GM12878 (cell line): ENCODE results near the gene CALN1. TPM values are rescaled to one million over a fixed set of nuclear protein-coding genes. Genes with fewer than 3 reads are reported as not detected.

Experiments
- ATAC-seq: fragments of 200-7000 bp; cut with Tn5 transposase; 3 replicates; pipeline ENCODE4 v1.9.1; 2020; ENCODE audit warnings: mild to moderate bottlenecking, moderate library complexity
- BruUV-seq: library from RNA; stranded (reverse); fragments of 400-500 nt; replicated peaks from 2 replicates; lab custom pipeline; 2021; lab: Mats Ljungman, UMichigan
- CTCF ChIA-PET: fragments of 300-600 bp; sonication (Branson Sonifier 250); formaldehyde crosslinking; extraction: SDS; loops from one replicate; lab custom pipeline; 2021; ENCODE audit warnings: inconsistent platforms; lab: Yijun Ruan, JAX
- POLR2A ChIA-PET: fragments of 350-600 bp; formaldehyde crosslinking; extraction: SDS; loops from one replicate; lab custom pipeline; 2021; ENCODE audit warnings: inconsistent platforms; lab: Charles Lee
- RAD21 ChIA-PET: fragments of 300-600 bp; sonication (Branson Sonifier 250); formaldehyde crosslinking; loops from one replicate; lab custom pipeline; 2023; ENCODE audit warnings: antibody characterized with exemption; ENCODE audit not compliant: unreplicated experiment; lab: Charles Lee
- SMC1A ChIA-PET: fragments of 300-600 bp; sonication (Branson Sonifier 250); formaldehyde crosslinking; loops from one replicate; lab custom pipeline; 2023; ENCODE audit not compliant: unreplicated experiment, uncharacterized antibody; lab: Charles Lee
- DNase-seq: peaks from one replicate; pipeline ENCODE4 v3.0.0-alpha.2; 2011; ENCODE audit warnings: low read depth, low spot score
- FAIRE-seq: peaks from 3 replicates; lab custom pipeline; 2011; peaks lifted over from hg19 to GRCh38; lab: Jason Lieb, UNC
- H2AFZ ChIP-seq: 2 replicates; pipeline ENCODE4 v1.6.0; 2011; ENCODE audit warnings: low read depth, low read length, control low read depth; ENCODE audit not compliant: control insufficient read depth
- H3K27ac ChIP-seq: 2 replicates; pipeline ENCODE4 v1.5.1; 2011; ENCODE audit warnings: control low read depth; ENCODE audit not compliant: control insufficient read depth, insufficient read depth
- H3K27me3 ChIP-seq, 2 experiments: replicated peaks in 1 of 2; 2 replicates each; pipeline versions ENCODE4 v1.6.0 to v1.6.1; 2011; ENCODE audit warnings: low read length in 1 of 2; ENCODE audit not compliant: control insufficient read depth in 2 of 2, insufficient read depth in 2 of 2
- H3K36me3 ChIP-seq, 2 experiments: 2 replicates each; pipeline ENCODE4 v1.5.1; 2011; ENCODE audit warnings: low read length in 1 of 2; ENCODE audit not compliant: control insufficient read depth in 2 of 2, insufficient read depth in 2 of 2
- H3K4me1 ChIP-seq: 2 replicates; pipeline ENCODE4 v1.6.1; 2011; ENCODE audit warnings: mild to moderate bottlenecking, low read length, moderate library complexity, mixed read lengths; ENCODE audit not compliant: control insufficient read depth, insufficient read depth
- H3K4me2 ChIP-seq: 2 replicates; pipeline ENCODE4 v1.6.0; 2011; ENCODE audit warnings: control low read depth; ENCODE audit not compliant: control insufficient read depth, insufficient read depth
- H3K4me3 ChIP-seq: fragments of 200-600 bp; sonication (generic); 2 replicates; pipeline ENCODE4 v1.5.1; 2016
- H3K79me2 ChIP-seq: 2 replicates; pipeline ENCODE4 v1.6.0; 2011; ENCODE audit warnings: low read length; ENCODE audit not compliant: control insufficient read depth, insufficient read depth
- H3K9ac ChIP-seq: 2 replicates; pipeline ENCODE4 v1.8.0; 2011; ENCODE audit warnings: low read length, control low read depth, mixed read lengths; ENCODE audit not compliant: control insufficient read depth, insufficient read depth
- H3K9me3 ChIP-seq: replicated peaks from 3 replicates; pipeline ENCODE4 v1.5.1; 2011; ENCODE audit warnings: mild to moderate bottlenecking, low read length; ENCODE audit not compliant: control insufficient read depth, insufficient read depth
- H4K20me1 ChIP-seq: 2 replicates; pipeline ENCODE4 v1.6.0; 2011; ENCODE audit not compliant: control insufficient read depth, insufficient read depth
- CEBPB ChIP-seq, 2 experiments: fragments of 150-350 bp in 1 of 2; IDR thresholded peaks; 2 replicates each; pipeline ENCODE4 v1.6.1; 2012 to 2014; ENCODE audit warnings: low read depth in 2 of 2, low read length in 2 of 2, borderline replicate concordance in 1 of 2, inconsistent platforms in 1 of 2
- CREM ChIP-seq: IDR thresholded peaks from 2 replicates; pipeline ENCODE4 v1.6.1; 2014; ENCODE audit warnings: antibody characterized with exemption, low read depth
- HSF1 ChIP-seq: fragments of 150-350 bp; IDR thresholded peaks from 2 replicates; pipeline ENCODE4 v1.6.1; 2014; ENCODE audit warnings: mild to moderate bottlenecking, low read depth, low read length
- NR2C1 ChIP-seq: fragments of 450-650 bp; IDR thresholded peaks from 2 replicates; pipeline ENCODE4 v1.6.1; 2017; ENCODE audit warnings: antibody characterized with exemption, mild to moderate bottlenecking, moderate library complexity
- POU2F2 ChIP-seq: IDR thresholded peaks from 3 replicates; pipeline ENCODE4 v1.6.1; 2011; ENCODE audit warnings: low read depth, mild to moderate bottlenecking, low read length, borderline replicate concordance
- RBBP5 ChIP-seq: fragments of 200-600 bp; sonication (generic); conservative IDR thresholded peaks from 2 replicates; pipeline ENCODE4 v1.6.1; 2016
- SMAD1 ChIP-seq: fragments of 450-650 bp; IDR thresholded peaks from 2 replicates; pipeline ENCODE4 v1.6.1; 2018; ENCODE audit warnings: mild to moderate bottlenecking, low read depth; ENCODE audit not compliant: partially characterized antibody
- SP1 ChIP-seq: IDR thresholded peaks from one replicate; pipeline ENCODE4 v1.6.1; 2011; ENCODE audit warnings: low read depth, low read length
- SUPT20H ChIP-seq: IDR thresholded peaks from 2 replicates; pipeline ENCODE4 v1.6.1; 2011; ENCODE audit warnings: low read depth, mild to moderate bottlenecking, low read length, moderate library complexity, borderline replicate concordance; ENCODE audit not compliant: control insufficient read depth
- TCF12 ChIP-seq: IDR thresholded peaks from 2 replicates; pipeline ENCODE4 v1.6.1; 2011; ENCODE audit warnings: low read depth, mild to moderate bottlenecking, low read length
- ZBED1 ChIP-seq: IDR thresholded peaks from 2 replicates; pipeline ENCODE4 v1.6.1; 2016; ENCODE audit warnings: borderline replicate concordance
- ZZZ3 ChIP-seq: IDR thresholded peaks from 2 replicates; pipeline ENCODE4 v1.6.1; 2011; ENCODE audit warnings: low read depth; ENCODE audit not compliant: control insufficient read depth, insufficient read length
- WGBS: methylation state at CpG from one replicate; pipeline ENCODE4 v1.1.6; 2016; ENCODE audit warnings: low lambda C conversion rate; ENCODE audit not compliant: insufficient replicate concordance, insufficient coverage; ENCODE audit errors: missing lambda C conversion rate; 5-methylcytosine and 5-hydroxymethylcytosine counted together
- in situ Hi-C: fragments of 300-500 bp; cut with MboI; formaldehyde crosslinking; loops from 9 replicates; pipeline ENCODE4 v1.14.3; 2018; ENCODE audit warnings: mixed read lengths
- intact Hi-C: fragments of 100-400 bp; cut with micrococcal nuclease; formaldehyde crosslinking; loops from one replicate; pipeline ENCODE4 v1.14.2; 2022; ENCODE audit not compliant: unreplicated experiment
- polyA plus RNA-seq, 11 experiments: library from polyadenylated mRNA; depleted of rRNA in 4 of 11; unstranded in 6 of 11; stranded (reverse) in 5 of 11; fragments of >200 nt; fragmentation: Nextera tagmentation in 4 of 11; fragmentation: Illumina TruSeq in 1 of 11; extraction: Ambion mirVana in 4 of 11; extraction: Trizol in 1 of 11; gene quantifications; 1 replicate in 1 of 11; 2 replicates in 10 of 11; pipeline versions ENCODE4 v1.2.1 to v1.2.3, GENCODE V29; 2011 to 2016; ENCODE audit warnings: inconsistent platforms in 2 of 11, missing spikeins in 2 of 11, low read depth in 1 of 11
- total RNA-seq, 4 experiments: library from RNA; depleted of rRNA in 3 of 4; stranded (reverse); fragments of >200 nt in 3 of 4; fragmentation: Illumina TruSeq in 1 of 4; extraction: Trizol in 1 of 4; gene quantifications; 2 replicates each; pipeline versions ENCODE4 v1.2.1 to v1.2.3, GENCODE V29; 2013 to 2021
- TF ChIP-seq, protein P1 (sequence below): IDR thresholded peaks from 2 replicates; pipeline ENCODE4 v1.6.1; 2012; ENCODE audit warnings: low read depth, low read length, improper control_type of control experiment

The CALN1 gene
- total and polyA plus RNA-seq, 10 of the 15 experiments (the other 5 are each of a cell fraction or from before 2014, with no cell fraction given) = 0.48 to 15.3 (median 1.6) TPM

DNA sequence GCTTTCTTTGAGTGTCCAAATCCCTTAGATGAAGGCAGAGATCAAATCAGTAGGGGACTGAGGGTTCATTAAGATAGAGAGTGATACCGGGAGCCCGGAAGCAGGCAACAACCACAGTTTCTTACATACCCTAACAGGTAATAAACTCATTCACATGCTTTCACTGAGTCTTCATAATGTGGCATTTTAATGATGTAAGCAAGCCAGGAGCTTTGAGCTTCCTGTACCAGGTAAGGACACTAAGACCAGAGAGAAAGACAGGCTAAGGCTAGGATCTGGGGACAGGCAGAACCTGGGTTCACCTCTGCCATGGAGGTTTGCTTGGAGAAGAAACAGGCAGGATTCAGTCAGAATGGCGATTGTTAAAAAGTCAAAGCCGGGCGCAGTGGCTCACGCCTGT is 661.8 kb downstream of the CALN1 start:
- no TSS peak for BruUV-seq
- SMC1A ChIA-PET = no interaction called here
- Histone ChIP-seq H3K4me2 (no peak overlapping the region), H3K79me2 (no peaks in the 10 kb centered on the region), H3K36me3 (no peaks in the 10 kb centered on the region), H3K4me3 (no peak overlapping the region), H3K4me1 (no peaks in the 10 kb centered on the region), H3K9ac (no peak overlapping the region), H3K27ac (no peak overlapping the region), H2AFZ (no peak overlapping the region), H4K20me1 (no peaks in the 10 kb centered on the region), H3K27me3 (no peaks in the 10 kb centered on the region), H3K9me3 (no peaks in the 10 kb centered on the region; the same call in 2 of the 3 replicates)
- POLR2A ChIA-PET = no interaction called here
- no peak for ATAC-seq
- intact Hi-C loops (no loop called here), in situ Hi-C loops (no loop called here)
- no peak for FAIRE-seq
- CTCF ChIA-PET = no interaction called here
- no peak for DNase-seq
- WGBS = 58% methylated on average over 6 of the region's 6 CpGs
- RAD21 ChIA-PET = no interaction called here
- TF ChIP-seq CEBPB (IDR thresholded peaks at IDR 0.05; ENCODE audit: borderline replicate concordance in 1 of 2, low read depth in 2 of 2, low read length in 2 of 2) (no peak), SP1 (no peak), NR2C1 (no peak), SMAD1 (no peak), SUPT20H (no peak), TCF12 (no peak), CREM (no peak), RBBP5 (no peak), POU2F2 (no peak), ZZZ3 (no peak), ZBED1 (no peak), HSF1 (no peak)
- TF ChIP-seq, protein P1, sequence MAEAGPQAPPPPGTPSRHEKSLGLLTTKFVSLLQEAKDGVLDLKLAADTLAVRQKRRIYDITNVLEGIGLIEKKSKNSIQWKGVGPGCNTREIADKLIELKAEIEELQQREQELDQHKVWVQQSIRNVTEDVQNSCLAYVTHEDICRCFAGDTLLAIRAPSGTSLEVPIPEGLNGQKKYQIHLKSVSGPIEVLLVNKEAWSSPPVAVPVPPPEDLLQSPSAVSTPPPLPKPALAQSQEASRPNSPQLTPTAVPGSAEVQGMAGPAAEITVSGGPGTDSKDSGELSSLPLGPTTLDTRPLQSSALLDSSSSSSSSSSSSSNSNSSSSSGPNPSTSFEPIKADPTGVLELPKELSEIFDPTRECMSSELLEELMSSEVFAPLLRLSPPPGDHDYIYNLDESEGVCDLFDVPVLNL = no peak
